SK-N-SH treated with all-trans-retinoic acid at 6 μM for 48 hours (cell line): ENCODE data around the gene IGFBP2.

ENCODE experiments used
- ATAC-seq: fragments of 200-7000 bp; cut with Tn5 transposase; 3 replicates; pipeline ENCODE4 v1.9.1; 2020; ENCODE audit warnings: mild to moderate bottlenecking, moderate library complexity
- ARNTL ChIP-seq: fragments of 450-650 bp; formaldehyde crosslinking; IDR thresholded peaks from 2 replicates; pipeline ENCODE4 v1.5.0; 2020; ENCODE audit warnings: low read depth, mild to moderate bottlenecking, moderate library complexity, borderline replicate concordance
- BACH2 ChIP-seq: fragments of 250-450 bp; sonication (Bioruptor Pico); IDR thresholded peaks from 2 replicates; pipeline ENCODE4 v1.9.0; 2021; ENCODE audit warnings: mild to moderate bottlenecking, borderline replicate concordance
- CREB5 ChIP-seq: fragments of 250-450 bp; sonication (Bioruptor Pico); IDR thresholded peaks from 2 replicates; pipeline ENCODE4 v1.5.1; 2020; ENCODE audit warnings: low read depth, mild to moderate bottlenecking, moderate library complexity
- CSDC2 ChIP-seq: fragments of 250-450 bp; sonication (Bioruptor Pico); IDR thresholded peaks from 2 replicates; pipeline ENCODE4 v1.5.0; 2020; ENCODE audit warnings: mild to moderate bottlenecking, moderate library complexity
- CSRNP3 ChIP-seq: fragments of 250-450 bp; sonication (Bioruptor Pico); IDR thresholded peaks from 2 replicates; pipeline ENCODE4 v1.5.1; 2021; ENCODE audit warnings: mild to moderate bottlenecking, moderate library complexity
- ESRRG ChIP-seq: fragments of 250-450 bp; sonication (Bioruptor Pico); IDR thresholded peaks from 2 replicates; pipeline ENCODE4 v1.6.1; 2021; ENCODE audit warnings: mild to moderate bottlenecking
- GLIS3 ChIP-seq: fragments of 250-450 bp; sonication (Bioruptor Pico); IDR thresholded peaks from 2 replicates; pipeline ENCODE4 v1.5.0; 2020; ENCODE audit warnings: mild to moderate bottlenecking, moderate library complexity
- OSR1 ChIP-seq: fragments of 250-450 bp; sonication (Bioruptor Pico); IDR thresholded peaks from 2 replicates; pipeline ENCODE4 v1.8.0; 2022; ENCODE audit warnings: moderate library complexity, mild to moderate bottlenecking, inconsistent platforms
- PATZ1 ChIP-seq: fragments of 250-450 bp; sonication (Bioruptor Pico); IDR thresholded peaks from 2 replicates; pipeline ENCODE4 v1.8.0; 2020; ENCODE audit warnings: mild to moderate bottlenecking, moderate library complexity, borderline replicate concordance
- POU6F1 ChIP-seq: fragments of 250-450 bp; sonication (Bioruptor Pico); IDR thresholded peaks from 2 replicates; pipeline ENCODE4 v1.8.0; 2021; ENCODE audit warnings: low read depth, mild to moderate bottlenecking, moderate library complexity, borderline replicate concordance
- RARB ChIP-seq: fragments of 250-450 bp; sonication (Bioruptor Pico); IDR thresholded peaks from 2 replicates; pipeline ENCODE4 v1.8.0; 2021; ENCODE audit warnings: mild to moderate bottlenecking, moderate library complexity
- SNAI2 ChIP-seq: fragments of 250-450 bp; sonication (Bioruptor Pico); IDR thresholded peaks from 2 replicates; pipeline ENCODE4 v1.5.0; 2020; ENCODE audit warnings: mild to moderate bottlenecking, moderate library complexity
- TCF4 ChIP-seq: fragments of 250-450 bp; sonication (Bioruptor Pico); IDR thresholded peaks from 2 replicates; pipeline ENCODE4 v1.8.0; 2021; ENCODE audit warnings: mild to moderate bottlenecking, moderate library complexity, borderline replicate concordance
- TSHZ2 ChIP-seq: fragments of 250-450 bp; sonication (Bioruptor Pico); IDR thresholded peaks from 2 replicates; pipeline ENCODE4 v1.5.0; 2020; ENCODE audit warnings: mild to moderate bottlenecking, moderate library complexity
- ZC3H10 ChIP-seq: fragments of 250-450 bp; sonication (Bioruptor Pico); IDR thresholded peaks from 2 replicates; pipeline ENCODE4 v1.5.1; 2021; ENCODE audit warnings: mild to moderate bottlenecking, moderate library complexity
- ZFP30 ChIP-seq: fragments of 450-650 bp; formaldehyde crosslinking; IDR thresholded peaks from 2 replicates; pipeline ENCODE4 v1.5.0; 2022; ENCODE audit warnings: mild to moderate bottlenecking, moderate library complexity
- ZNF565 ChIP-seq: fragments of 450-650 bp; formaldehyde crosslinking; conservative IDR thresholded peaks from 2 replicates; pipeline ENCODE4 v1.5.0; 2020; ENCODE audit warnings: low read depth, mild to moderate bottlenecking, moderate library complexity
- ZNF70 ChIP-seq: fragments of 450-650 bp; formaldehyde crosslinking; IDR thresholded peaks from 2 replicates; pipeline ENCODE4 v1.5.0; 2020; ENCODE audit warnings: mild to moderate bottlenecking, moderate library complexity
- ZNF8 ChIP-seq: fragments of 450-650 bp; formaldehyde crosslinking; IDR thresholded peaks from 2 replicates; pipeline ENCODE4 v1.5.0; 2020; ENCODE audit warnings: mild to moderate bottlenecking, moderate library complexity

The IGFBP2 gene

GRCh38 chr2:216603010-216603883 is 30.0 kb upstream of the IGFBP2 start:
- TF ChIP-seq ZC3H10 (0 out of 2 replicates have a peak, but pooled peaks have one; percentile 15), ZNF8 (no peak)
- ATAC-seq = no peak

GRCh38 chr2:216603884-216604245 is 29.4 kb upstream of the IGFBP2 start:
- no peak for TF ChIP-seq CREB5 (CRISPR knock-in tag)
- no peak for TF ChIP-seq CSDC2 (CRISPR knock-in tag)
- no peak for TF ChIP-seq ESRRG
- TF ChIP-seq, all 23 proteins: peak for 0
- no peak for ATAC-seq

GRCh38 chr2:216604458-216604857 is 28.8 kb upstream of the IGFBP2 start:
- TF ChIP-seq RARB (CRISPR knock-in tag) = no peak
- no peak for TF ChIP-seq CSRNP3 (CRISPR knock-in tag)
- TF ChIP-seq ZC3H10 = no peak
- no peak for TF ChIP-seq BACH2
- TF ChIP-seq ZNF70 = no peak
- no peak for TF ChIP-seq TCF4 (CRISPR knock-in tag)
- ATAC-seq = no peak

- TF ChIP-seq SNAI2 = no peak
- TF ChIP-seq ZFP30 (CRISPR knock-in tag) = no peak
- no peak for TF ChIP-seq GLIS3 (CRISPR knock-in tag)
- TF ChIP-seq CSDC2 (CRISPR knock-in tag) = no peak
- no peak for ATAC-seq
Measured at GRCh38 chr2:216606551-216607276, 26.5 kb upstream of the IGFBP2 start.

- no peak for TF ChIP-seq SNAI2
- TF ChIP-seq, all 23 proteins: peak for 0
- ATAC-seq = no peak
Measured at GRCh38 chr2:216607277-216607560, 26.0 kb upstream of the IGFBP2 start.

GRCh38 chr2:216608525-216608924 is 24.7 kb upstream of the IGFBP2 start:
- no peak for ATAC-seq
- no peak for TF ChIP-seq TSHZ2 (CRISPR knock-in tag)
- TF ChIP-seq TCF4 (CRISPR knock-in tag) = no peak
- no peak for TF ChIP-seq CSDC2 (CRISPR knock-in tag)
- TF ChIP-seq ARNTL (CRISPR knock-in tag) = no peak
- no peak for TF ChIP-seq OSR1
- no peak for TF ChIP-seq POU6F1 (CRISPR knock-in tag)
- TF ChIP-seq ZNF70 = no peak
- no peak for TF ChIP-seq PATZ1 (CRISPR knock-in tag)
- no peak for TF ChIP-seq ZNF8
- no peak for TF ChIP-seq SNAI2
- no peak for TF ChIP-seq RARB (CRISPR knock-in tag)
- TF ChIP-seq ZNF565 (CRISPR knock-in tag) = no peak
- no peak for TF ChIP-seq CSRNP3 (CRISPR knock-in tag)
- TF ChIP-seq CREB5 (CRISPR knock-in tag) = no peak
- TF ChIP-seq ZFP30 (CRISPR knock-in tag) = no peak
